Skeletal muscle cell (primary cell): ENCODE data around the gene APOA4.

Experiments
- DNase-seq: peaks from one replicate; pipeline ENCODE4 v3.0.0-alpha.2; 2010; ENCODE audit warnings: low read depth
- H3K4me3 ChIP-seq: 2 replicates; pipeline ENCODE4 v1.5.1; 2011; ENCODE audit warnings: low read depth, mild to moderate bottlenecking, control low read depth, low read length, moderate library complexity

The APOA4 gene

DNA sequence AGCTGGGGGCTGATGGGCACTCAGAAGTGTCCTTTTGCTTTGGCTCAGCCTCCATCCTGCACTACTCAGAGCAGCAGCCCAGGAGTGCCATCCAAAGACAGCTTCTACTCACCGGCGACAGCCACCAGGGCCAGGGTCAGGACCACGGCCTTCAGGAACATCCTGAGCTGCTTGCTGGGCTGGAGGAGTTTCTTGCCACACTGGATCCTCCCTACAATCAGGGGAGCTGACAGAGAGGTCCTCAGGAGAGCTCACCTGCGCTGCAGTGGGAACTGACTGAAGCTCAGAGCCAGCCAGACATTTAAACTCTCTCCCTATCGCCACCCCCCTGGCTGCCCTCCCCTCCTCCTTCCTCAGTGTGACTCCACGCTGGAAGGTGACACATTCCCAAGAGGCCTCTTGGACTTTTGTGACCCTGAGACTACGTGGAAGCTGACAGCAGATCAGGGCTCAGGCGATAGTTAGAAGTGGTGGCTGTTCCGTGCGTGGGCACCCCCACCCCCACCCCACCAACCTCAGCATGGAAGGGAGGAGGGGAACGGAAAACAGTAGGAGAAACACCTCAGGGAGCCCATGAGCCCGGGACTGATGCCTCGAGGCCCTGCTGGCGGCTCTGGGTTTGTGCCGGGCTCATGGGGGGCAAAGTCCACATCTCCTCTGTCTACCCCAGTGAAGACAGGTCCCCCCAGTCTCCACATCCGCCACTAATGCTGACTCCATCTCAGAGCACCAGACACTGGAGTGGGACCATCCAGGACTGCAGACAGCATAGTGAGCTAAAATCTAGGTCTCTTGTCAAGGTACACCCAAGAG lies at the start of gene APOA4:
Gene APOA4, minus strand, starts transcription at position 274 of the 813 bp plus-strand sequence. Its CDS starts 113 bp downstream, at position 161.
- no peak within 1 kb of the TSS for H3K4me3 ChIP-seq
- no peak for DNase-seq

DNA sequence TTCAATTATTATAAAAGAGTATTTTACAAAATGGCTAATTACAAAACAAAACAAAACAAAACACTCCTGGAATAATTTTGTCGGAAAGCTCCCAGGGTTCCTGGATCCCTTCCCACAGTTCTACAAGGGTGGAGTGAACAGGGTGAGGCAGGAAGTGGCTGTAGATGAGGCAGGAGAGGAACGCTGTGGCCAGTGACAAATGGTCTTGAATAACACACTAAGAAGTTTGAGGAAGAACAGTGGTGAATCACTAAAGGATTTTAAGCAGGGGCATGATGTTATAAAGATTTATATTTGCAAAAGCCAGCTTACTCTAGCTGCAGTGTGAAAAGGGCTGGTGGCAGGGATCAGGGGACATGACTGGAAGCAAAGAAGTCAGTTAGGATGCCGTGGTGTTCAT lies 48.1 kb upstream of the APOA4 start:
- no peak overlapping the region for H3K4me3 ChIP-seq
- peak; percentile 67 for DNase-seq

DNA sequence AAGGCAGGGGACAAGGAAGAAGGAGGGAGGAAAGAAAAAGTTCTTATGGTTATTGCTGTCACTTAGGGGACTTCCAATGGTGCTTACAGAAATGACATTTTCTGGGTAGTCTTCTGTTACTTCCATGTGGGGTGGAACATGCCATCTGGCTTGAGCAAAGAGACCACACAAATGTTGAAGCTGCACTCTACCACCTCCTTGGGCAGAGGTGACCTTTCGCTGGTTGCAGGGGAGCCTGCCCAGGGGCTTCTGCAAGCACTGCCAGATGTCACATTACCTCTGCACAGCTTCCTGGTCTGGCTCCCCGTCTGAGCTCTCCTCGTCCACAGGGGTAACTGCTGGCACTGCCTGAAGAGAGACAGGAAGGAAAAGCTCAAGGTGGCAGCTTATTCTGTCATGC lies 47.0 kb upstream of the APOA4 start:
- H3K4me3 ChIP-seq, result no peak overlapping the region
- no peak for DNase-seq

DNA sequence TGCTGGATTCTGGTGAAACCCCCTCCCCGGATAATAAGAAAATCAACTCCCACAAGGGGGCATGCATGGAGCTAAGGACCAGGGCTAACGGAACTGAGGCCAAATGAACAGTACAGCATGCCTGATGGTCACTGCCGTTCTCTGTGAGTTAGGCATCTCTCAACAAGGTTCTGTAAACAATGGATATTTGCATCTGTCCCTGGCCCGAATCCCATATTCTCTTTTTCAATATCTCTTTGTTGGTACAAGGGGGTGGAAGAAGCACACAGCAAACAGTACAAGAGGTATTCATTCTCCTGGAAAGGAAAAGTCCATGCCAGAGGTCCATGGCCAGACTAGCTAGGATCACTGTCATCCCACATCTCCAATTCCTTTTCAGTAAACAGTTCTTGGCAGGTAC lies 46.5 kb upstream of the APOA4 start:
- no peak overlapping the region for H3K4me3 ChIP-seq
- DNase-seq, result no peak

DNA sequence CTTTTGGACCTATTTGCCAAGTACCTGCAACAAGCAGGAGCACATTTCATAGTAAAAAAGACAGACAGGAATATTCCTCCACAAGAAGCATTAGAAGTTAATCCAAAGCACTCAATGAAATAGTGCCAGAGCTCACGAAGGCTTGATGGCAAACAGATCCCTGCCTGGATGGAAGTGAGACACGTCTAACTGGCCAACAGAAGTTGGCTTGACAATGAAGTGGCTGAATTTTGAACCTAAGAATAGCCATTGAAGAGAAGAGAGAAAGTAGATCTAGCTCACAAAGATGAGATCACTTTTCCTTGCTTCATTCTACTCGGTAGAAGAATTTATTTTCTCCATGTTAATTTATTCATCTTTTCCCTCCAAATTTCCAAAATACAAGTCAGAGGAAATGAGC lies 45.0 kb upstream of the APOA4 start:
- H3K4me3 ChIP-seq, result no peak overlapping the region
- no peak for DNase-seq

GRCh38 chr11:116867619-116868018 lies 44.5 kb upstream of the APOA4 start:
- DNase-seq, result no peak
- H3K4me3 ChIP-seq, result no peak overlapping the region

GRCh38 chr11:116866804-116867455 lies 43.8 kb upstream of the APOA4 start:
- H3K4me3 ChIP-seq, result no peak overlapping the region
- DNase-seq, result no peak

DNA sequence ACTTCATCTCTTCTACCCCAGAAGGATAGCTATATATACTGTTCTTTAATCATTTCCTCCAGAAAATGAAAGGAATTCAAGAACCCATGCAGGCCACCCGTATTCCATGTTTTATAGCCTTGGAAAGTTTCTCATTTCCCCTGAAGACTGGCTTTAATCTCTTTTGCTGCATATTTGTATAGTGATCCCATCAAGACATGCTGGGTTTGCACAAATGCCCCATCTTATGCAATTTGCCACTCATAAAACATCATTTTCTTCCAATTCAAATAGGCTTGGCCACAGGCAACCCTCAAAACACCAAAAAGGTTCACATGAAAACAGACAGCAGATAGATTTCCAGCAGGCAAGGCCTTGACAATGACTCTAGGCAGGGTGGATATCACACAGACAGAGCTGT lies 42.6 kb upstream of the APOA4 start:
- no peak overlapping the region for H3K4me3 ChIP-seq
- DNase-seq, result no peak

DNA sequence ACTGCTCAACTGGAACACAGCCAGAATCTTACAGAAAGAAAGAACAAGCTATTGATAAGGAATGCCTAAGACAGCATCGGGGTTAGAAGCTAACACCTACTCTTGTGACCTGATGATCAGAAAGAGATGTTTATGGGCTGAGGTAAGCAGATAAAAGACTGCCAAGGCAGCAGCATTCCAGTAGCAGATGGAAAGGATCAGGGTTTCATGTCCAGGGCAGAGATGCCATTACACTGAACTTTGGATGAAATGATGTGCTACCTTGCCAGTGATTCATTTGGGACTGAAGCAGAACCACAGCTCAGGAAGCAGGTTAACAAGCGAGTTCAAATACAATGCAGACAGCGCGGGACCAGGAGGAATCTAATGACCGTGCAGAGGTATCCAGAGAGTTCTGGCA lies 41.4 kb upstream of the APOA4 start:
- H3K4me3 ChIP-seq, result no peak overlapping the region
- no peak for DNase-seq

DNA sequence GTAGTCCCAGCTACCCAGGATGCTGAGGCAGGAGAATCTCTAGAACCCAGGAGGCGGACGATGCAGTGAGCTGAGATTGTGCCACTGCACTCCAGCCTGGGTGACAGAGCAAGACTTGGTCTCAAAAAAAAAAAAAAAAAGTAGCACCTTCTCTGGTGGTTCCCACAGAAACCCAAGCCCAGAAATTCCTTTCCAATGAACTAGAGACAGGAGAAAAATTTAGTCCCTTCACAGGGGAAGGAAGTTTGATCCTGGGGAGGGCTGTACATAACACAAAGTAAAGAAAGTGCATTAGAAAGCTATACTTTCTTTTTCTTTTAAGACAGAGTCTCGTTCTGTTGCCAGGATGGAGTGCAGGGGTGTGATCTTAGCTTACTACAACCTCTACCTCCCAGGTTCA lies 39.8 kb upstream of the APOA4 start:
- no peak overlapping the region for H3K4me3 ChIP-seq
- no peak for DNase-seq

GRCh38 chr11:116862185-116862584 lies 39.1 kb upstream of the APOA4 start:
- H3K4me3 ChIP-seq, result no peak overlapping the region
- DNase-seq, result no peak

- no peak overlapping the region for H3K4me3 ChIP-seq
- peak; percentile 31 for DNase-seq
Observed at GRCh38 chr11:116861539-116861938, 38.4 kb upstream of the APOA4 start.

GRCh38 chr11:116860303-116860702 lies 37.2 kb upstream of the APOA4 start:
- no peak for DNase-seq
- no peak overlapping the region for H3K4me3 ChIP-seq

GRCh38 chr11:116859175-116859574 lies 36.1 kb upstream of the APOA4 start:
- no peak overlapping the region for H3K4me3 ChIP-seq
- no peak for DNase-seq

- H3K4me3 ChIP-seq, result no peak overlapping the region
- no peak for DNase-seq
Observed at GRCh38 chr11:116857936-116858335, 34.8 kb upstream of the APOA4 start.

DNA sequence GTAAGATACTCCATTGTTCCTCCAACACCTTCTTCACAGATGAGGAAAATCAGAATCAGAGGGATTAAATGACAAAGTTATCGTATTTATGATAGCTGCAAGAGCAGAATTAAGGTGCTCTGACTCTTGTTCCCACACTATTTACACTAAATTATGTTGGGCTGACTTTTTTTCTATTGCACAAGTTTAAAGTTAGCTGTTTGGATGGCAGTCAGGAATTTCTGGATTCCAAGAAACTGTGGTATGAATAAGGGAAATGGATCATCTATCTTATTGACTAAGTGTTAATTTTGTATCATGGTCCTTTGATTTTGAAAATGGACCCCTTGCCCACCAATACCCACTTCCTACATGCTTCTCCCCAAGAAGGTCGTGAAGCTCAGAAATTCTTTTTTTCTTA lies 34.2 kb upstream of the APOA4 start:
- DNase-seq, result no peak
- no peak overlapping the region for H3K4me3 ChIP-seq

DNA sequence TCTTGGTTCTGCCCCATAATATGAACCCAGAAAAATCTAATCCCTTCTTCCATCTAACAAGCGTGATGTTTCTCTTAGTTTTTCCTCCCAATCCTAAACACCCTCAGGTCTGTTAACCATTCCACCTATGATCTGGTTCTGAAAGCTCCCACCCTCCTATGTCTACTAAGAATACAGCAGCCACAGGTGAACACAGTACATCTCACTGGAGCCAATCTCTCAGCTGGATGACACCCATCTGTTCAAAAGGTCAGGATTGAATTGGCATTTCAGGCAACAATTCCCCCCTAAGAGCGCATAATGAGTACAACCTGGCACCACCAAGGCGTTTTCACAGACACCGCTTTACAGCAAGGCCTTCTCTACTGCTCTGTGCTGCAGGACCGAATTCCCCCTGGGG lies 33.3 kb upstream of the APOA4 start:
- DNase-seq, result no peak
- no peak overlapping the region for H3K4me3 ChIP-seq

DNA sequence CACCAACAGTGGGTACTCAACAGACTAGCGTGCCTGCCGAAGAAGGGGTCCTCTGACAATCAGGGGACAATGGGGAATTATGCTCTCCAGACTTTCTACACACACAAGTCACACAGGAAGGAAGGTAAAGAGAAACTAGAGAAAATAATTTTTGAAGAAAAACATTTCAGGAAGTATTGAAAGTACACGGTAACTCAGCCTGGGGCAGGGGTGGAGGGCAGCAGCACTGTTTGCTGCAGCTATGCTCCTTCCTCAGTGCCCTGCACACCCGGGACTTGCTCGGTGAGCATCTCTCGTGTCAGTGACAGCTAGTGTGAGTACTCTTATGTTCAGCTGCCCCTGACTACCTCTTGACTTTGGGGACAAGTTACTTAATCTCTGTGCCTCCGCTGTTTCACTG lies 32.3 kb upstream of the APOA4 start:
- no peak for DNase-seq
- H3K4me3 ChIP-seq, result no peak overlapping the region

GRCh38 chr11:116853461-116854073 lies 30.5 kb upstream of the APOA4 start:
- no peak overlapping the region for H3K4me3 ChIP-seq
- DNase-seq, result peak; percentile 72

DNA sequence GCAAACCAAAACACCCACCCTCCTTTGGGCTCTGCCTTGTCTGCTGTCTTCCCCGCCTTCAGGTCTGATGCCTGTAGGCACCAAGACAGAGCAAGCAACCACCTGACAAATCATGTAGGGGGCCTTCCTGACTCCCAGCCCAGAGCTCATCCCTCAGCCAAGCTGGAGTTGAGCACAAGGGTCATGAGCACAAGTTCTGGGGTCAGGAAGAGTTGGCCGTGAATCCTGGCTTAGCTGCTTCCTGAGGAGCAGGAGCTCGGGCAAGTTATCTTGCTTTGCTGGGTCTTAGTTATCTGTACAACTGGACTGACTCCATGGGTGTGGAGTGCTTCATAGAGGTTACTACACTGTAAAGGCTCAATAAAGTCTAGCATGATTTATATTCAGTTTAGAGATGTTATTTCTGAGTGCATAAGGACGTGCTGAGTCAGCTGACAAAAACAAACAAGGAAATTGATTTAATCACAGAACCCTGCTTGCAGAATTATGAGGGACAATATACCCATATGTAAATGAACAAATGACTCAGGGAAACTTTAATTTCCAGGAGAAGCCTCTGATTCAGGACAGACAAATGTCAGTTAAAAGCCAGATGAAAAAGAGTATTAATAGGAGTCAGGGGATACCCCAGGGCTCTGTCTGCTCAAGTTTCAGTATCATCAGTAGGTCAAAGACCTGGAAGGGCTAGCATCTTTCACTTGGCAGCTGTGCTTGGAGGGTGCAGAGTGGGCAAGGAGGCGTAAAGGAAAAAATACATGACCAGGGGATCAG lies 29.3 kb upstream of the APOA4 start:
- H3K4me3 ChIP-seq, result no peak overlapping the region

More for the DNA sequence above, 29.3 kb upstream of the APOA4 start:
- DNase-seq, result no peak
